ENCODE results near the gene TOP2B. TPM values are rescaled to one million over a fixed set of nuclear protein-coding genes. Genes with fewer than 3 reads are reported as not detected.

Gene TOP2B
- total RNA-seq, 1 experiment from 2014 or later = 63.1 TPM

DNA sequence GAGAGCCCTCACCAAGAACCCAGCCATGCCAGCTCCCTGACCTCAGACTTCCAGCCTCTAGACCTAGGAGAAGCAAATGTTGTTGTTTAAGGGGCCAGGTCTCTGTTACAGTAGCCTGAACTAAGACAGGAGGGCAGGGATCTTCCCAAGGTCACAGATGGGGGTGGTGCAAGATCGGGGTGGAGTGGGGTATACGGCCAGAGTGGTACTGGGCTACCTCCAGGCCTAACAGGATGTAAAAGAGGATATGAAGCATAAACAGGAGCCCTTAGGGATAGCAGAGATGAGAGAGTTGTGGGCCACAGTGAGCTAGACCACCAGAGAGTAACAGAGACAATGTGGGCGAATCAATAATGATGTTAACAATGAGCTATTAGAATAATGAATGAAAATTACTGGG, 82.9 kb downstream of the TOP2B start:
- no peak overlapping the region for H3K27ac ChIP-seq (ENCODE audit: low read length)

DNA sequence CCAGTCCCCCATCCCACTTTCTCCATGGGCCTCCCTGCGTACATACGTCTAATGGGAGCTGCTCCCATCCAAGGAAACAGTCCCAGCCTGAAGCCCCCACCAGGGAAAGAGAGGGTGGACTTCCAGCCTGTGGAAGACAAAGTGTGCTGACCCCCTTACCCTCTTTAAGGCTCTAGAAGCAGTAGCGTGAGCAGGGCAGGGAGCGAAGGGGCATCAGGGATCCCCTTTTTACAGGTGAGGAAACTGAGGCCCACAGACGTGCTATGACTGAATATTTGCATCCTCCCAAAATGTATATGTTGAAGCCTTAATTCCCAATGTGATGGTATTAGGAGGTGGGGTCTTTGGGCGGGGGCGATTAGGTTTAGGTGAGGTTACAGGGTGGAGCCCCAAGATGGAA, 83.4 kb downstream of the TOP2B start:
- ChIA-PET POLR2A (no interaction called here), CTCF (no interaction called here)
- in situ Hi-C loops (cut with HindIII; ENCODE audit: low pct_unique_long_range_greater_than_20kb, low sequenced_read_pairs) (no loop called here), intact Hi-C loops (cut with micrococcal nuclease; ENCODE audit: unreplicated experiment) (no loop called here)
- ATAC-seq = no peak
- Histone ChIP-seq H3K4me3 (ENCODE audit: low read depth in 2 of 2, low read length in 2 of 2) (no peak overlapping the region), H3K36me3 (ENCODE audit: control insufficient read depth, insufficient read depth, low read length) (no peaks in the 10 kb centered on the region), H3K9me3 (ENCODE audit: control insufficient read depth, insufficient read depth, low read depth, low read length) (no peaks in the 10 kb centered on the region), H3K4me1 (ENCODE audit: control insufficient read depth, insufficient read depth, low read length) (no peaks in the 10 kb centered on the region), H3K27me3 (ENCODE audit: control insufficient read depth, insufficient read depth, low read length) (no peaks in the 10 kb centered on the region), H3K27ac (ENCODE audit: low read length) (no peak overlapping the region)
- no peak for DNase-seq (ENCODE audit: low read depth, low spot score)
- no TSS peak for BruUV-seq (replicated peaks)
- TF ChIP-seq TCF7L2 (IDR thresholded peaks at IDR 0.05; ENCODE audit: low read depth, low read length) (no peak), SIN3A (IDR thresholded peaks at IDR 0.05; ENCODE audit: borderline replicate concordance, insufficient read depth, low read depth, low read length) (no peak), POLR2AphosphoS5 (IDR thresholded peaks at IDR 0.05; ENCODE audit: low read depth, low read length) (no peak)
- TF ChIP-seq, protein P1, sequence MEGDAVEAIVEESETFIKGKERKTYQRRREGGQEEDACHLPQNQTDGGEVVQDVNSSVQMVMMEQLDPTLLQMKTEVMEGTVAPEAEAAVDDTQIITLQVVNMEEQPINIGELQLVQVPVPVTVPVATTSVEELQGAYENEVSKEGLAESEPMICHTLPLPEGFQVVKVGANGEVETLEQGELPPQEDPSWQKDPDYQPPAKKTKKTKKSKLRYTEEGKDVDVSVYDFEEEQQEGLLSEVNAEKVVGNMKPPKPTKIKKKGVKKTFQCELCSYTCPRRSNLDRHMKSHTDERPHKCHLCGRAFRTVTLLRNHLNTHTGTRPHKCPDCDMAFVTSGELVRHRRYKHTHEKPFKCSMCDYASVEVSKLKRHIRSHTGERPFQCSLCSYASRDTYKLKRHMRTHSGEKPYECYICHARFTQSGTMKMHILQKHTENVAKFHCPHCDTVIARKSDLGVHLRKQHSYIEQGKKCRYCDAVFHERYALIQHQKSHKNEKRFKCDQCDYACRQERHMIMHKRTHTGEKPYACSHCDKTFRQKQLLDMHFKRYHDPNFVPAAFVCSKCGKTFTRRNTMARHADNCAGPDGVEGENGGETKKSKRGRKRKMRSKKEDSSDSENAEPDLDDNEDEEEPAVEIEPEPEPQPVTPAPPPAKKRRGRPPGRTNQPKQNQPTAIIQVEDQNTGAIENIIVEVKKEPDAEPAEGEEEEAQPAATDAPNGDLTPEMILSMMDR (IDR thresholded peaks at IDR 0.05) = no peak
- TF ChIP-seq, protein P2, sequence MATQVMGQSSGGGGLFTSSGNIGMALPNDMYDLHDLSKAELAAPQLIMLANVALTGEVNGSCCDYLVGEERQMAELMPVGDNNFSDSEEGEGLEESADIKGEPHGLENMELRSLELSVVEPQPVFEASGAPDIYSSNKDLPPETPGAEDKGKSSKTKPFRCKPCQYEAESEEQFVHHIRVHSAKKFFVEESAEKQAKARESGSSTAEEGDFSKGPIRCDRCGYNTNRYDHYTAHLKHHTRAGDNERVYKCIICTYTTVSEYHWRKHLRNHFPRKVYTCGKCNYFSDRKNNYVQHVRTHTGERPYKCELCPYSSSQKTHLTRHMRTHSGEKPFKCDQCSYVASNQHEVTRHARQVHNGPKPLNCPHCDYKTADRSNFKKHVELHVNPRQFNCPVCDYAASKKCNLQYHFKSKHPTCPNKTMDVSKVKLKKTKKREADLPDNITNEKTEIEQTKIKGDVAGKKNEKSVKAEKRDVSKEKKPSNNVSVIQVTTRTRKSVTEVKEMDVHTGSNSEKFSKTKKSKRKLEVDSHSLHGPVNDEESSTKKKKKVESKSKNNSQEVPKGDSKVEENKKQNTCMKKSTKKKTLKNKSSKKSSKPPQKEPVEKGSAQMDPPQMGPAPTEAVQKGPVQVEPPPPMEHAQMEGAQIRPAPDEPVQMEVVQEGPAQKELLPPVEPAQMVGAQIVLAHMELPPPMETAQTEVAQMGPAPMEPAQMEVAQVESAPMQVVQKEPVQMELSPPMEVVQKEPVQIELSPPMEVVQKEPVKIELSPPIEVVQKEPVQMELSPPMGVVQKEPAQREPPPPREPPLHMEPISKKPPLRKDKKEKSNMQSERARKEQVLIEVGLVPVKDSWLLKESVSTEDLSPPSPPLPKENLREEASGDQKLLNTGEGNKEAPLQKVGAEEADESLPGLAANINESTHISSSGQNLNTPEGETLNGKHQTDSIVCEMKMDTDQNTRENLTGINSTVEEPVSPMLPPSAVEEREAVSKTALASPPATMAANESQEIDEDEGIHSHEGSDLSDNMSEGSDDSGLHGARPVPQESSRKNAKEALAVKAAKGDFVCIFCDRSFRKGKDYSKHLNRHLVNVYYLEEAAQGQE (IDR thresholded peaks at IDR 0.05; ENCODE audit: insufficient read depth in 1 of 2, low read depth in 2 of 2, low read length in 1 of 2) = no peak

More for the DNA sequence above, 82.9 kb downstream of the TOP2B start:
- no peak for ATAC-seq
- Histone ChIP-seq H3K36me3 (ENCODE audit: control insufficient read depth, insufficient read depth, low read length) (no peaks in the 10 kb centered on the region), H3K27me3 (ENCODE audit: control insufficient read depth, insufficient read depth, low read length) (no peaks in the 10 kb centered on the region), H3K4me1 (ENCODE audit: control insufficient read depth, insufficient read depth, low read length) (no peaks in the 10 kb centered on the region), H3K4me3 (ENCODE audit: low read depth in 2 of 2, low read length in 2 of 2) (no peak overlapping the region), H3K9me3 (ENCODE audit: control insufficient read depth, insufficient read depth, low read depth, low read length) (no peaks in the 10 kb centered on the region)
- DNase-seq (ENCODE audit: low read depth, low spot score) = no peak
- intact Hi-C loops (cut with micrococcal nuclease; ENCODE audit: unreplicated experiment) = no loop called here
- CTCF ChIA-PET = no interaction called here
- TF ChIP-seq, protein P2 (IDR thresholded peaks at IDR 0.05; ENCODE audit: insufficient read depth in 1 of 2, low read depth in 2 of 2, low read length in 1 of 2) = no peak
- TF ChIP-seq POLR2AphosphoS5 (IDR thresholded peaks at IDR 0.05; ENCODE audit: low read depth, low read length) = no peak
- no peak for TF ChIP-seq SIN3A (IDR thresholded peaks at IDR 0.05; ENCODE audit: borderline replicate concordance, insufficient read depth, low read depth, low read length)
- TF ChIP-seq, protein P1 (IDR thresholded peaks at IDR 0.05) = no peak
- in situ Hi-C loops (cut with HindIII; ENCODE audit: low pct_unique_long_range_greater_than_20kb, low sequenced_read_pairs) = no loop called here
- POLR2A ChIA-PET = no interaction called here
- no TSS peak for BruUV-seq (replicated peaks)

All from Panc1 (cell line).